ENCODE results near the gene PABPC1L.
"Not testable (repeated sequence)": the region's sequence is repeated elsewhere in the genome, so short reads cannot be mapped to it uniquely, and the experiment has no call there.

PABPC1L gene

GRCh38 chr20:44909872-44910689, at the start of gene PABPC1L:
Gene PABPC1L (plus strand): TSS chr20:44910060. CDS start chr20:44910144, 84 bp downstream.
- Histone ChIP-seq H3K27ac (ENCODE audit: low read depth, low read length) (no peak within 1 kb of the TSS; the same call in 1 of the 2 replicates), H2AFZ (ENCODE audit: low read length, unreplicated experiment) (peak within 1 kb of the TSS; percentile 74), H3K36me3 (ENCODE audit: insufficient read depth, low read length) (peaks cover 2% of the 10 kb centered on the region), H3K79me2 (ENCODE audit: control insufficient read depth, insufficient read depth, low read length, unreplicated experiment) (peaks cover 8% of the 10 kb centered on the region), H3K27me3 (ENCODE audit: insufficient read depth, low read length) (no peaks in the 10 kb centered on the region), H3K4me1 (ENCODE audit: control insufficient read depth, insufficient read depth, low read length, unreplicated experiment) (no peaks in the 10 kb centered on the region), H3K4me3 (ENCODE audit: low read depth, low read length) (peak within 1 kb of the TSS; percentile 79)

GRCh38 chr20:44861531-44862006, 48.3 kb upstream of the PABPC1L start:
- Histone ChIP-seq H3K4me1 (ENCODE audit: control insufficient read depth, insufficient read depth, low read length, unreplicated experiment) (peaks cover 13% of the 10 kb centered on the region), H3K36me3 (ENCODE audit: insufficient read depth, low read length) (no peaks in the 10 kb centered on the region), H2AFZ (ENCODE audit: low read length, unreplicated experiment) (peak overlapping the region; percentile 16), H3K4me3 (ENCODE audit: low read depth, low read length) (no peak overlapping the region), H3K27me3 (ENCODE audit: insufficient read depth, low read length) (no peaks in the 10 kb centered on the region), H3K79me2 (ENCODE audit: control insufficient read depth, insufficient read depth, low read length, unreplicated experiment) (no peaks in the 10 kb centered on the region), H3K27ac (ENCODE audit: low read depth, low read length) (no peak overlapping the region)

GRCh38 chr20:44862286-44862685, 47.6 kb upstream of the PABPC1L start:
- H2AFZ ChIP-seq (ENCODE audit: low read length, unreplicated experiment), result no peak overlapping the region
- H3K27ac ChIP-seq (ENCODE audit: low read depth, low read length), result no peak overlapping the region
- no peaks in the 10 kb centered on the region for H3K36me3 ChIP-seq (ENCODE audit: insufficient read depth, low read length)
- no peak overlapping the region for H3K4me3 ChIP-seq (ENCODE audit: low read depth, low read length)
- H3K4me1 ChIP-seq (ENCODE audit: control insufficient read depth, insufficient read depth, low read length, unreplicated experiment), result peaks cover 13% of the 10 kb centered on the region
- H3K27me3 ChIP-seq (ENCODE audit: insufficient read depth, low read length), result no peaks in the 10 kb centered on the region
- H3K79me2 ChIP-seq (ENCODE audit: control insufficient read depth, insufficient read depth, low read length, unreplicated experiment), result no peaks in the 10 kb centered on the region

GRCh38 chr20:44863365-44864084, 46.3 kb upstream of the PABPC1L start:
- peaks cover 13% of the 10 kb centered on the region for H3K4me1 ChIP-seq (ENCODE audit: control insufficient read depth, insufficient read depth, low read length, unreplicated experiment)
- H3K36me3 ChIP-seq (ENCODE audit: insufficient read depth, low read length); H2AFZ ChIP-seq (ENCODE audit: low read length, unreplicated experiment); H3K27ac ChIP-seq (ENCODE audit: low read depth, low read length); H3K79me2 ChIP-seq (ENCODE audit: control insufficient read depth, insufficient read depth, low read length, unreplicated experiment); H3K4me3 ChIP-seq (ENCODE audit: low read depth, low read length); H3K27me3 ChIP-seq (ENCODE audit: insufficient read depth, low read length): not testable (repeated sequence)

- not testable (repeated sequence) for H3K4me3 ChIP-seq (ENCODE audit: low read depth, low read length); H3K27ac ChIP-seq (ENCODE audit: low read depth, low read length); H3K36me3 ChIP-seq (ENCODE audit: insufficient read depth, low read length); H3K27me3 ChIP-seq (ENCODE audit: insufficient read depth, low read length); H2AFZ ChIP-seq (ENCODE audit: low read length, unreplicated experiment); H3K79me2 ChIP-seq (ENCODE audit: control insufficient read depth, insufficient read depth, low read length, unreplicated experiment)
- H3K4me1 ChIP-seq (ENCODE audit: control insufficient read depth, insufficient read depth, low read length, unreplicated experiment), result peaks cover 13% of the 10 kb centered on the region
Measured at GRCh38 chr20:44864493-44864892, 45.4 kb upstream of the PABPC1L start.

DNA sequence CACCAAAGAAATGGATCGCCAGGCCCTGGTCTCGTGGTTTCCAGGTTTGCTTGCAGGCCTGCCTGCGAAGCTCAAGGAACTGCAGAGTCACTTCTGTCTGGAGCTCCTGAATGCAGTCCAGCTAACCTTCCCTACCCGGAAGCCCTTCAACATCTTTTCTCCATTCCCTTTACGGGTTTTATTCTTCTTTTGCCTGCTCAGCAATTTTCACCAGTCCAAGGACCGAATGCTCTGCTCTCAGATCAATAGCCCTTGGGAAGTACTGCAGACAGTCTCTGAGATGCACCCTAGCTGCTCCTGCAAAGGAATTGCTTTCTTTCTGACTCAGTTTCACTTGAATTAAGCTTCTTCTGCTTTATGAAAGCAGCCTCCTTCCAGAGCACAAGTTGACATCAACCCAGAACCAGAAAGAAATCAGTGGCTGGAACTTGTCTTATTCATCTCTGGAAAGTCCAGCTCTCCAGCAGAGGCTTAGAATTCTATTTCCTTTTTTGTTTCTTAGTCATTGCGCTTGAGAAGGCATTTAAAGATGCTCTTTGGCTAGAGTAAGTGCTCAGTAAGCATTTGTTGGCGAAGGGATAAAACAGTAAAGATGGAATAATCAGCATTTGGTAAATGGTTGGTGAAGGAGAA, 43.0 kb upstream of the PABPC1L start:
- no peaks in the 10 kb centered on the region for H3K79me2 ChIP-seq (ENCODE audit: control insufficient read depth, insufficient read depth, low read length, unreplicated experiment)
- no peak overlapping the region for H3K27ac ChIP-seq (ENCODE audit: low read depth, low read length)
- H2AFZ ChIP-seq (ENCODE audit: low read length, unreplicated experiment), result no peak overlapping the region
- no peak overlapping the region for H3K4me3 ChIP-seq (ENCODE audit: low read depth, low read length)
- H3K27me3 ChIP-seq (ENCODE audit: insufficient read depth, low read length), result peaks cover 3% of the 10 kb centered on the region; the same call in 1 of the 2 replicates
- H3K4me1 ChIP-seq (ENCODE audit: control insufficient read depth, insufficient read depth, low read length, unreplicated experiment), result peaks cover 7% of the 10 kb centered on the region
- no peaks in the 10 kb centered on the region for H3K36me3 ChIP-seq (ENCODE audit: insufficient read depth, low read length)

DNA sequence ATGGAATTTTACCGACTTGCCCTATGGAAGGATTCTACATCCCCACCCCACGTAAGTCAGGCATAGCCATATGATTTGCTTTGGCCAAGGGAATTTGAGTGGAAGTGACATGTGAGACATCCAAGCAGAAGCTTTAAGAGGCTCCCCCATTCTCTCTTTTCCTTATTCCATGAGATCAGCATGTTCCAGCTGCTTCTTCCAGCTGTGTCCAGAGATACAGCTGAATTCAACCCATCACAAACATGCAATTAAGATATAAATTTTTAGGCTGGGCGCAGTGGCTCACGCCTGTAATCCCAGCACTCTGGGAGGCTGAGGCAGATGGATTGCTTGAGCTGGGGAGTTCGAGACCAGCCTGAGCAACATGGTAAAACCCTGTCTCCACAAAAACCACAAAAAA, 40.4 kb upstream of the PABPC1L start:
- H3K27me3 ChIP-seq (ENCODE audit: insufficient read depth, low read length), result peaks cover 3% of the 10 kb centered on the region; the same call in 1 of the 2 replicates

DNA sequence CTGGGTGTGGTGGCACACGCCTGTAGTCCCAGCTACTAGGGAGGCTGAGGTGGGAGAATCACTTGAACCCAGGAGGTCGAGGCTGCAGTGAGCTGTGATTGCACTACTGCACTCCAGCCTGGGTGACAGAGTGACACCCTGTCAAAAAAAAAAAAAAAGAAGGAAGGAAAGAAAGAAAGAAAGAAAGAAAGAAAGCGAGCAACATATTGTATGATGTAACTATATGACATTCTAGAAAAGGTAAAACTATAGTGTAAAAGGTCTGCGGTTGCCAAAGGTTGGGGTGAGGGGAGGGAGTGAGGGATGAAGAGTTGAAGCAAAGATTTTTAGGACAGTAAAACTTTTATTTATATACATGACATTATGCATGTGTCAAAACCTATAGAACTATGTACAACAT, 27.5 kb upstream of the PABPC1L start:
- H3K4me1 ChIP-seq (ENCODE audit: control insufficient read depth, insufficient read depth, low read length, unreplicated experiment), result not testable (repeated sequence)

More for the DNA sequence above, 40.4 kb upstream of the PABPC1L start:
- H3K27ac ChIP-seq (ENCODE audit: low read depth, low read length), result no peak overlapping the region
- H3K79me2 ChIP-seq (ENCODE audit: control insufficient read depth, insufficient read depth, low read length, unreplicated experiment), result no peaks in the 10 kb centered on the region
- no peaks in the 10 kb centered on the region for H3K4me1 ChIP-seq (ENCODE audit: control insufficient read depth, insufficient read depth, low read length, unreplicated experiment)
- H3K36me3 ChIP-seq (ENCODE audit: insufficient read depth, low read length), result no peaks in the 10 kb centered on the region
- H2AFZ ChIP-seq (ENCODE audit: low read length, unreplicated experiment), result no peak overlapping the region
- H3K4me3 ChIP-seq (ENCODE audit: low read depth, low read length), result no peak overlapping the region

GRCh38 chr20:44883214-44883902, 26.5 kb upstream of the PABPC1L start:
- Histone ChIP-seq H3K36me3 (ENCODE audit: insufficient read depth, low read length) (peaks cover 5% of the 10 kb centered on the region), H3K27ac (ENCODE audit: low read depth, low read length) (no peak overlapping the region), H3K4me1 (ENCODE audit: control insufficient read depth, insufficient read depth, low read length, unreplicated experiment) (peaks cover 20% of the 10 kb centered on the region), H3K4me3 (ENCODE audit: low read depth, low read length) (no peak overlapping the region), H3K27me3 (ENCODE audit: insufficient read depth, low read length) (no peaks in the 10 kb centered on the region), H2AFZ (ENCODE audit: low read length, unreplicated experiment) (no peak overlapping the region), H3K79me2 (ENCODE audit: control insufficient read depth, insufficient read depth, low read length, unreplicated experiment) (peaks cover 28% of the 10 kb centered on the region)

More for the DNA sequence above, 27.5 kb upstream of the PABPC1L start:
- not testable (repeated sequence) for H3K27me3 ChIP-seq (ENCODE audit: insufficient read depth, low read length); H3K36me3 ChIP-seq (ENCODE audit: insufficient read depth, low read length); H3K4me3 ChIP-seq (ENCODE audit: low read depth, low read length); H2AFZ ChIP-seq (ENCODE audit: low read length, unreplicated experiment); H3K27ac ChIP-seq (ENCODE audit: low read depth, low read length)
- peaks cover 18% of the 10 kb centered on the region for H3K79me2 ChIP-seq (ENCODE audit: control insufficient read depth, insufficient read depth, low read length, unreplicated experiment)

GRCh38 chr20:44884907-44885391, 24.9 kb upstream of the PABPC1L start:
- peak overlapping the region; percentile 95 for H2AFZ ChIP-seq (ENCODE audit: low read length, unreplicated experiment)
- H3K79me2 ChIP-seq (ENCODE audit: control insufficient read depth, insufficient read depth, low read length, unreplicated experiment), result peaks cover 44% of the 10 kb centered on the region
- H3K36me3 ChIP-seq (ENCODE audit: insufficient read depth, low read length), result peaks cover 16% of the 10 kb centered on the region
- peaks cover 34% of the 10 kb centered on the region for H3K4me1 ChIP-seq (ENCODE audit: control insufficient read depth, insufficient read depth, low read length, unreplicated experiment)
- no peak overlapping the region for H3K27ac ChIP-seq (ENCODE audit: low read depth, low read length)
- no peaks in the 10 kb centered on the region for H3K27me3 ChIP-seq (ENCODE audit: insufficient read depth, low read length)
- peak overlapping the region; percentile 94 for H3K4me3 ChIP-seq (ENCODE audit: low read depth, low read length)
